Ectodermal cell (in vitro differentiated cells): ENCODE data around the gene GPAT3.
"Not testable (repeated sequence)": the region's sequence is repeated elsewhere in the genome, so short reads cannot be mapped to it uniquely, and the experiment has no call there.

Source experiments
- H3K27ac ChIP-seq: 2 replicates; pipeline ENCODE4 v1.7.0; 2013; ENCODE audit warnings: mild to moderate bottlenecking, low read depth, low read length; ENCODE audit not compliant: insufficient read depth, poor library complexity, severe bottlenecking
- H3K27me3 ChIP-seq: 2 replicates; pipeline ENCODE4 v1.7.0; 2013; ENCODE audit warnings: mild to moderate bottlenecking, low read length; ENCODE audit not compliant: insufficient read depth, control insufficient read depth, poor library complexity, severe bottlenecking
- H3K36me3 ChIP-seq: one replicate; pipeline ENCODE4 v1.7.0; 2013; ENCODE audit warnings: low read length; ENCODE audit not compliant: control insufficient read depth, insufficient read depth
- H3K4me1 ChIP-seq: one replicate; pipeline ENCODE4 v1.7.0; 2013; ENCODE audit warnings: low read length; ENCODE audit not compliant: control insufficient read depth, insufficient read depth
- H3K4me3 ChIP-seq: 2 replicates; pipeline ENCODE4 v1.7.0; 2013; ENCODE audit warnings: low read depth, low read length, control low read depth; ENCODE audit not compliant: insufficient read depth
- H3K9me3 ChIP-seq: 2 replicates; pipeline ENCODE4 v1.7.0; 2013; ENCODE audit warnings: mild to moderate bottlenecking, low read length, moderate library complexity; ENCODE audit not compliant: control insufficient read depth
- WGBS, 2 experiments: methylation state at CpG; one replicate each; pipeline ENCODE4 v1.1.7; 2013; ENCODE audit warnings: missing lambda C conversion rate in 2 of 2; 5-methylcytosine and 5-hydroxymethylcytosine counted together

The GPAT3 gene

GRCh38 chr4:83504996-83505395, 30.9 kb upstream of the GPAT3 start:
- WGBS, 2 experiments, result 93 to 96% methylated on average over 10 of the region's 10 CpGs
- H3K4me1 ChIP-seq, result no peaks in the 10 kb centered on the region
- no peak overlapping the region for H3K27ac ChIP-seq
- H3K27me3 ChIP-seq, result no peaks in the 10 kb centered on the region
- H3K36me3 ChIP-seq, result no peaks in the 10 kb centered on the region
- no peak overlapping the region for H3K4me3 ChIP-seq
- no peaks in the 10 kb centered on the region for H3K9me3 ChIP-seq

DNA sequence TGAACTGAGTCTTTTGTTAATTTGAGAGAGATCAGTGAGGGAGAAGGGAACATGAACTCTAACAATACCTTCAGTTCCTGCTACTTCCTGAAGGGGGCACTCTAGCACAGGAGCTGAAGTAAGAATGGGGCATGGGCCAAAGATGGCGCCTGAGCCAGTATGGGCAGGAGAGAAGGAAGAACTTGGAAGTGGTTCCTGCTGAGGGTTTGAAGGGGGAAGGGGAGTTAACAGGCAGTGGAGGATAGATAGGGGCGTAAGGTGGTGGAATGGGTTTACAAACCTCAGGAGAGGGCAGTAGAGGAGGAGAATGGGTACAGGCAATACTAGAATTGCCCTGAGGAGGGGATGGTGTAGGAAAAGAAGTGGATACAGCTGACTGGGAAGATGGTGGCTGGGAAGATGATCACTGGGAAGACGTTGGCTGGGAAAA, 26.7 kb upstream of the GPAT3 start:
- not testable (repeated sequence) for H3K9me3 ChIP-seq, H3K27me3 ChIP-seq, H3K36me3 ChIP-seq, H3K27ac ChIP-seq, H3K4me1 ChIP-seq, H3K4me3 ChIP-seq
- 74% methylated on average over 3 of the region's 3 CpGs for WGBS, 2 experiments

GRCh38 chr4:83510442-83510841, 25.5 kb upstream of the GPAT3 start:
- H3K36me3 ChIP-seq, result no peaks in the 10 kb centered on the region
- no peak overlapping the region for H3K27ac ChIP-seq
- H3K4me1 ChIP-seq, result no peaks in the 10 kb centered on the region
- H3K27me3 ChIP-seq, result no peaks in the 10 kb centered on the region
- 86% methylated on average over 4 of the region's 4 CpGs for WGBS, 2 experiments
- no peak overlapping the region for H3K4me3 ChIP-seq
- H3K9me3 ChIP-seq, result no peaks in the 10 kb centered on the region

- H3K9me3 ChIP-seq, result no peaks in the 10 kb centered on the region
- no peak overlapping the region for H3K27ac ChIP-seq
- 77 to 82% methylated on average over 3 of the region's 3 CpGs for WGBS, 2 experiments
- no peaks in the 10 kb centered on the region for H3K36me3 ChIP-seq
- H3K4me3 ChIP-seq, result no peak overlapping the region
- H3K4me1 ChIP-seq, result no peaks in the 10 kb centered on the region
- no peaks in the 10 kb centered on the region for H3K27me3 ChIP-seq
Measured at GRCh38 chr4:83516042-83516772, 19.7 kb upstream of the GPAT3 start.

DNA sequence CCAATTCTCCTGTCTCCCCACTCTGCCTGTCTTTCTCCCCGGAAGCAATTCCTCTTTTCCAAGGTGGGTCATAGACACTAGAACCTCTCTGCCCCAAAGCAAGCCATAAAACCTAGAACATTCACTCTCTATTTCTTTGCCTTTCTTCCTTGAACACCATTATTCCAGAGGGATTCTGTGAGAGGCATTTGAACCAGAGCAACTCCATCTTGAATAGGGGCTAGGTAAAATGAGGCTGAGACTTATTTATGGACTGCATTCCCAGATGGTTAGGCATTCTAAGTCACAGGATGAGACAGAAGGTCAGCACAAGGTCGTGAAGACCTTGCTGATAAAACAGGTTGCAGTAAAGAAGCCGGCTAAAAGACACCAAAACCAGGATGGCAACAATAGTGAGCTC, 13.7 kb upstream of the GPAT3 start:
- 85 to 86% methylated on average over 3 of the region's 3 CpGs for WGBS, 2 experiments
- H3K9me3 ChIP-seq, result no peaks in the 10 kb centered on the region
- no peak overlapping the region for H3K27ac ChIP-seq
- H3K27me3 ChIP-seq, result no peaks in the 10 kb centered on the region
- no peaks in the 10 kb centered on the region for H3K4me1 ChIP-seq
- no peak overlapping the region for H3K4me3 ChIP-seq
- H3K36me3 ChIP-seq, result no peaks in the 10 kb centered on the region

DNA sequence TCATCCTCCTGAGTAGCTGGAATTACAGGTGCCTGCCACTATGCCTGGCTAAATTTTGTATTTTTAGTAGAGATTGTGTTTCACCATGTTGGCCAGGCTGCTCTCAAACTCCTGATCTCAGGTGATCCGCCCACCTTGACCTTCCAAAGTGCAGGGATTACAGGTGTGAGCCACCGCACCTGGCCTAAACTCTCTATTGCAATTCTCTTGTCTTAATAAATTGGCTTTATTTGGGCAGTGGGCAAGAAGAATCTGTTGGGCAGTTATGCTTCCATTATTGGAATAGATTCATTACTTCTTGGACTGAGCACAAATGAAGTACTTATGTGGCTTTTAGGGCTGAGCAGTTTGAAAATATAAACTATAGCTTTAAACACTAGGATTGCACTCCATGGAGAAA, 8.2 kb upstream of the GPAT3 start:
- Histone ChIP-seq H3K9me3 (no peaks in the 10 kb centered on the region), H3K27me3 (no peaks in the 10 kb centered on the region), H3K4me1 (no peaks in the 10 kb centered on the region), H3K27ac (no peak overlapping the region), H3K4me3 (no peak overlapping the region), H3K36me3 (no peaks in the 10 kb centered on the region)
- 90 to 93% methylated on average over 2 of the region's 2 CpGs for WGBS, 2 experiments

GRCh38 chr4:83536362-83537272, 709 bp downstream of the GPAT3 start:
- Histone ChIP-seq H3K27me3 (peaks cover 62% of the 10 kb centered on the region), H3K36me3 (no peaks in the 10 kb centered on the region), H3K27ac (no peak overlapping the region), H3K4me1 (peaks cover 6% of the 10 kb centered on the region), H3K9me3 (no peaks in the 10 kb centered on the region), H3K4me3 (peak overlapping the region; percentile 49)
- whole genome bisulfite sequencing, 2 experiments, result 4% methylated on average over 46 of the region's 46 CpGs

GRCh38 chr4:83542225-83542624, 6.3 kb downstream of the GPAT3 start:
- Histone ChIP-seq H3K36me3 (no peaks in the 10 kb centered on the region), H3K27ac (no peak overlapping the region), H3K9me3 (no peaks in the 10 kb centered on the region), H3K4me3 (no peak overlapping the region), H3K27me3 (peaks cover 18% of the 10 kb centered on the region), H3K4me1 (no peaks in the 10 kb centered on the region)
- WGBS, 2 experiments, result 95 to 99% methylated on average over 2 to 5 of the region's 5 CpGs

GRCh38 chr4:83546786-83547185, 10.9 kb downstream of the GPAT3 start:
- WGBS, 2 experiments, result 90 to 93% methylated on average over 3 of the region's 3 CpGs
- Histone ChIP-seq H3K4me3 (no peak overlapping the region), H3K4me1 (no peaks in the 10 kb centered on the region), H3K27ac (no peak overlapping the region), H3K27me3 (no peaks in the 10 kb centered on the region), H3K9me3 (no peaks in the 10 kb centered on the region), H3K36me3 (no peaks in the 10 kb centered on the region)

- Histone ChIP-seq H3K27me3 (no peaks in the 10 kb centered on the region), H3K36me3 (no peaks in the 10 kb centered on the region), H3K4me1 (no peaks in the 10 kb centered on the region), H3K4me3 (no peak overlapping the region), H3K9me3 (no peaks in the 10 kb centered on the region), H3K27ac (no peak overlapping the region)
- WGBS, 2 experiments, result 90% methylated on average over 7 of the region's 7 CpGs
Measured at GRCh38 chr4:83548151-83548905, 12.4 kb downstream of the GPAT3 start.
